K562 (cell line): ENCODE measurements around the gene IFT172. TPM values are rescaled to one million over a fixed set of nuclear protein-coding genes. Genes with fewer than 3 reads are reported as not detected.

Experiments used
- ATAC-seq: fragments of 200-7000 bp; cut with Tn5 transposase; 3 replicates; pipeline ENCODE4 v1.9.1; 2020; ENCODE audit warnings: moderate library complexity
- BruUV-seq: library from RNA; stranded (reverse); fragments of 400-500 nt; replicated peaks from 2 replicates; lab custom pipeline; 2021; lab: Mats Ljungman, UMichigan
- CTCF ChIA-PET: fragments of 300-600 bp; formaldehyde crosslinking; extraction: SDS; loops from one replicate; lab custom pipeline; 2021; ENCODE audit warnings: low intra/inter-chr PET ratio; lab: Yijun Ruan, JAX
- POLR2A ChIA-PET: fragments of 300-600, 350-650 bp; sonication (Branson Sonifier 250); formaldehyde crosslinking; extraction: SDS; loops from one replicate; lab custom pipeline; 2021; ENCODE audit warnings: antibody characterized with exemption, inconsistent platforms; lab: Yijun Ruan, JAX
- DNase-seq, 4 experiments: peaks; one replicate each; pipeline versions ENCODE4 v3.0.0 to v3.0.0-alpha.2; 2011 to 2018; ENCODE audit warnings: low spot score in 3 of 4, mixed read lengths in 3 of 4; ENCODE audit errors: extremely low read depth in 1 of 4
- FAIRE-seq: peaks from 2 replicates; lab custom pipeline; 2011; peaks lifted over from hg19 to GRCh38; lab: Jason Lieb, UNC
- H2AFZ ChIP-seq: 2 replicates; pipeline ENCODE4 v1.6.0; 2011; ENCODE audit warnings: low read depth, low read length, control low read depth, inconsistent platforms
- H3K27ac ChIP-seq: fragments of 200-600 bp; 3 replicates; pipeline ENCODE4 v1.8.0; 2011; ENCODE audit warnings: low read depth, mild to moderate bottlenecking, control low read depth, inconsistent platforms, low read length, moderate library complexity, mixed read lengths; ENCODE audit errors: extremely low read depth
- H3K27me3 ChIP-seq, 2 experiments: fragments of 300-600 bp in 1 of 2; 2 replicates in 1 of 2; 3 replicates in 1 of 2; pipeline versions ENCODE4 v1.6.0 to v1.8.0; 2011; ENCODE audit warnings: inconsistent platforms in 2 of 2, low read length in 2 of 2, mild to moderate bottlenecking in 1 of 2, mixed read lengths in 1 of 2, moderate library complexity in 1 of 2; ENCODE audit not compliant: control insufficient read depth in 2 of 2, insufficient read depth in 2 of 2
- H3K36me3 ChIP-seq: fragments of 300-600 bp; 3 replicates; pipeline ENCODE4 v1.8.0; 2011; ENCODE audit warnings: mild to moderate bottlenecking, low read length, inconsistent platforms; ENCODE audit not compliant: control insufficient read depth, insufficient read depth
- H3K4me1 ChIP-seq, 2 experiments: fragments of 200-600 bp in 1 of 2; replicated peaks in 1 of 2; 2 replicates in 1 of 2; 3 replicates in 1 of 2; pipeline versions ENCODE4 v1.5.1 to v1.8.0; 2011; ENCODE audit warnings: inconsistent platforms in 2 of 2, low read length in 2 of 2, mild to moderate bottlenecking in 1 of 2, mixed read lengths in 1 of 2, moderate library complexity in 1 of 2; ENCODE audit not compliant: control insufficient read depth in 2 of 2, insufficient read depth in 2 of 2
- H3K4me2 ChIP-seq: 2 replicates; pipeline ENCODE4 v1.6.1; 2011; ENCODE audit warnings: low read length, control low read depth, inconsistent platforms, mixed read lengths; ENCODE audit not compliant: insufficient read depth
- H3K4me3 ChIP-seq: fragments of 200-600 bp; sonication (generic), shearing (Covaris generic); 2 replicates; pipeline ENCODE4 v1.5.1; 2016; ENCODE audit warnings: control low read depth, inconsistent platforms
- H3K79me2 ChIP-seq: fragments of 200-600 bp; 3 replicates; pipeline ENCODE4 v1.8.0; 2011; ENCODE audit warnings: low read length, inconsistent platforms; ENCODE audit not compliant: control insufficient read depth, insufficient read depth
- H3K9ac ChIP-seq, 2 experiments: 2 replicates each; pipeline versions ENCODE4 v1.6.0 to v1.6.1; 2011; ENCODE audit warnings: low read depth in 2 of 2, low read length in 2 of 2, control low read depth in 1 of 2, inconsistent platforms in 1 of 2, mild to moderate bottlenecking in 1 of 2, mixed read lengths in 1 of 2; ENCODE audit not compliant: insufficient read depth in 1 of 2
- H3K9me1 ChIP-seq: one replicate; pipeline ENCODE4 v1.6.0; 2011; ENCODE audit warnings: inconsistent platforms, mild to moderate bottlenecking, low read length, moderate library complexity; ENCODE audit not compliant: control insufficient read depth, insufficient read depth
- H3K9me3 ChIP-seq: replicated peaks from 2 replicates; pipeline ENCODE4 v1.5.1; 2011; ENCODE audit warnings: low read depth, low read length, inconsistent platforms; ENCODE audit not compliant: control insufficient read depth, insufficient read depth
- H4K20me1 ChIP-seq: replicated peaks from 2 replicates; pipeline ENCODE4 v1.6.1; 2011; ENCODE audit warnings: low read length, inconsistent platforms, mixed read lengths; ENCODE audit not compliant: control insufficient read depth, insufficient read depth
- CEBPG ChIP-seq, 3 experiments: fragments of 200-800 bp in 1 of 3; sonication (Bioruptor generic) in 1 of 3; sonication (generic) in 1 of 3; formaldehyde crosslinking in 1 of 3; IDR thresholded peaks in 2 of 3; conservative IDR thresholded peaks in 1 of 3; 2 replicates each; pipeline versions ENCODE4 v1.6.1 to v1.8.0; 2016 to 2022; ENCODE audit warnings: missing compliant biosample characterization in 2 of 3, missing genetic modification characterization in 2 of 3, mild to moderate bottlenecking in 1 of 3, missing genetic modification reagents in 1 of 3
- FOXK1 ChIP-seq: sonication (generic); formaldehyde crosslinking; IDR thresholded peaks from 2 replicates; pipeline ENCODE4 v1.8.0; 2022; ENCODE audit warnings: missing genetic modification reagents, mild to moderate bottlenecking, borderline replicate concordance
- KAT8 ChIP-seq: fragments of 450-650 bp; IDR thresholded peaks from 2 replicates; pipeline ENCODE4 v1.6.1; 2016; ENCODE audit warnings: low read depth, mild to moderate bottlenecking
- NCOR1 ChIP-seq: fragments of 450-650 bp; IDR thresholded peaks from 2 replicates; pipeline ENCODE4 v1.6.1; 2016; ENCODE audit warnings: mild to moderate bottlenecking, moderate library complexity
- NR4A1 ChIP-seq, 2 experiments: fragments of 250-450 bp in 1 of 2; fragments of 450-650 bp in 1 of 2; sonication (Bioruptor Pico) in 1 of 2; IDR thresholded peaks; 2 replicates each; pipeline versions ENCODE4 v1.4.0 to v1.6.1; 2016 to 2020; ENCODE audit warnings: mild to moderate bottlenecking in 2 of 2, missing compliant biosample characterization in 1 of 2, missing genetic modification characterization in 1 of 2, moderate library complexity in 1 of 2
- RBM17 ChIP-seq: fragments of 200-400 bp; formaldehyde crosslinking; IDR thresholded peaks from 2 replicates; pipeline ENCODE4 v1.6.1; 2017; ENCODE audit warnings: low read depth, mild to moderate bottlenecking, low read length, borderline replicate concordance
- TRIM24 ChIP-seq, 2 experiments: fragments of 450-650 bp; IDR thresholded peaks; 2 replicates each; pipeline ENCODE4 v1.6.1; 2016
- WGBS: fragments of 100-300 bp; shearing (Covaris generic); methylation state at CpG from one replicate; pipeline ENCODE4 v1.1.6; 2016; ENCODE audit warnings: low coverage, mixed read lengths; ENCODE audit not compliant: insufficient coverage; ENCODE audit errors: missing lambda C conversion rate; 5-methylcytosine and 5-hydroxymethylcytosine counted together
- in situ Hi-C: fragments of 300-500 bp; cut with MboI; formaldehyde crosslinking; loops from 4 replicates; pipeline ENCODE4 v1.15.0; 2018; ENCODE audit warnings: inconsistent platforms, mixed read lengths
- intact Hi-C: fragments of 100-400 bp; cut with micrococcal nuclease; formaldehyde crosslinking; loops from 2 replicates; pipeline ENCODE4 v1.14.2; 2022
- polyA plus RNA-seq, 8 experiments: library from polyadenylated mRNA; depleted of rRNA in 4 of 8; stranded (reverse) in 5 of 8; unstranded in 3 of 8; fragments of >200 nt; fragmentation: Nextera tagmentation in 2 of 8; fragmentation: Illumina TruSeq in 1 of 8; extraction: Ambion mirVana in 2 of 8; extraction: Trizol in 1 of 8; gene quantifications; 2 replicates each; pipeline versions ENCODE4 v1.2.1 to v1.2.3, GENCODE V29; 2011 to 2014; ENCODE audit warnings: inconsistent platforms in 1 of 8, missing spikeins in 1 of 8
- total RNA-seq, 7 experiments: library from RNA; depleted of rRNA in 6 of 7; stranded (reverse); fragments of >200 nt in 6 of 7; fragmentation: Illumina TruSeq in 2 of 7; extraction: Trizol in 2 of 7; gene quantifications; 2 replicates each; pipeline versions ENCODE4 v1.2.1 to v1.2.3, GENCODE V29; 2011 to 2021; ENCODE audit warnings: low replicate concordance in 1 of 7
- TF ChIP-seq, protein P1 (sequence below), 2 experiments: fragments of 150-350 bp in 1 of 2; IDR thresholded peaks; 2 replicates each; pipeline ENCODE4 v1.6.1; 2012 to 2016; ENCODE audit warnings: low read depth in 2 of 2, low read length in 2 of 2, mild to moderate bottlenecking in 1 of 2, moderate library complexity in 1 of 2
- TF ChIP-seq, protein P2 (sequence below): fragments of 250-450 bp; sonication (Bioruptor Pico); IDR thresholded peaks from 2 replicates; pipeline ENCODE4 v1.4.0; 2020; ENCODE audit warnings: mild to moderate bottlenecking
- TF ChIP-seq, protein P3 (sequence below): fragments of 450-650 bp; IDR thresholded peaks from 2 replicates; pipeline ENCODE4 v1.6.1; 2017; ENCODE audit warnings: mild to moderate bottlenecking, moderate library complexity

Gene IFT172
- total and polyA plus RNA-seq, 9 of the 15 experiments (the other 6 are each of a cell fraction or from before 2014, with no cell fraction given) = 5.6 to 19.1 (median 13.5) TPM

DNA sequence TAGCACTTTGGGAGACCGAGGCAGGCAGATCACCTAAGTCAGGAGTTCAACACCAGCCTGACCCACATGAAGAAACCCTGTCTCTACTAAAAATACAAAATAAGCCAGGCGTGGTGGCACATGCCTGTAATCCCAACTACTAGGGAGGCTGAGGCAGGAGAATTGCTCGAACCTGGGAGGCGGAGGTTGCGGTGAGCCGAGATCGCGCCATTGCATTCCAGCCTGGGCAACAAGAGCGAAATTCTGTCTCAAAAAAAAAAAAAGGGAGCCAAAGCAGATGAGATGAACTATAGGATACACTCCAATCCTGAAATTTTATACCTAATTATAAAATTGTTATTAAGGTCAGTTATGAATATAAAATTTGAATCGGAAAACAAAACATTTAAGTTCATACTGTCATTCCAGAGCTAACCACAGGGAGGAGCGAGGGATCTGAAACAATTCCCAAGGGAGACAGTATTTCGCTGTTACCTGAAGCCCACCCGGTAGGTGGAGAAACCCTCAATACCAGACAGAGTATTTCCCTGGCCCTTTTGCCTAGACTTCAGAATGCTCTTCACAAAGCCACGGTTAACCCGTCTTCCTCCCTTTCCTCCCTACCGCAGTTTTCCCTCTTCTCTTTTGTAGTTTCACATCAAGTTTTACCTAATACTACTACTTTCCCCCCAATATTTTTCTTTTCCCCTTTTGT lies 81.6 kb downstream of the IFT172 start:
- intact Hi-C loops = loop anchor here (1.0 to 5.0 kb wide), 3 partner anchors 21 to 275 kb away; partner anchors contain the start of gene ZNF512
- CTCF ChIA-PET = interaction anchor here (0.8 to 3.0 kb wide), 4 partner anchors 20 to 276 kb away, joined by 3 to 35 read pairs (median 4); partner anchors contain the start of gene NRBP1
- no peak for TF ChIP-seq TRIM24 (IDR thresholded peaks at IDR 0.05)
- no peak for TF ChIP-seq RBM17
- TF ChIP-seq CEBPG (CRISPR knock-in tag; IDR thresholded peaks at IDR 0.05) = no peak
- TF ChIP-seq CEBPG (tag; conservative IDR thresholded peaks at IDR 0.05 in 1 of 2, IDR thresholded peaks at IDR 0.05 in 1 of 2) = no peak
- 0 out of 2 replicates have a peak, but pooled peaks have one; percentile 40 for TF ChIP-seq FOXK1 (CRISPR knock-in tag)
- TF ChIP-seq, protein P1, sequence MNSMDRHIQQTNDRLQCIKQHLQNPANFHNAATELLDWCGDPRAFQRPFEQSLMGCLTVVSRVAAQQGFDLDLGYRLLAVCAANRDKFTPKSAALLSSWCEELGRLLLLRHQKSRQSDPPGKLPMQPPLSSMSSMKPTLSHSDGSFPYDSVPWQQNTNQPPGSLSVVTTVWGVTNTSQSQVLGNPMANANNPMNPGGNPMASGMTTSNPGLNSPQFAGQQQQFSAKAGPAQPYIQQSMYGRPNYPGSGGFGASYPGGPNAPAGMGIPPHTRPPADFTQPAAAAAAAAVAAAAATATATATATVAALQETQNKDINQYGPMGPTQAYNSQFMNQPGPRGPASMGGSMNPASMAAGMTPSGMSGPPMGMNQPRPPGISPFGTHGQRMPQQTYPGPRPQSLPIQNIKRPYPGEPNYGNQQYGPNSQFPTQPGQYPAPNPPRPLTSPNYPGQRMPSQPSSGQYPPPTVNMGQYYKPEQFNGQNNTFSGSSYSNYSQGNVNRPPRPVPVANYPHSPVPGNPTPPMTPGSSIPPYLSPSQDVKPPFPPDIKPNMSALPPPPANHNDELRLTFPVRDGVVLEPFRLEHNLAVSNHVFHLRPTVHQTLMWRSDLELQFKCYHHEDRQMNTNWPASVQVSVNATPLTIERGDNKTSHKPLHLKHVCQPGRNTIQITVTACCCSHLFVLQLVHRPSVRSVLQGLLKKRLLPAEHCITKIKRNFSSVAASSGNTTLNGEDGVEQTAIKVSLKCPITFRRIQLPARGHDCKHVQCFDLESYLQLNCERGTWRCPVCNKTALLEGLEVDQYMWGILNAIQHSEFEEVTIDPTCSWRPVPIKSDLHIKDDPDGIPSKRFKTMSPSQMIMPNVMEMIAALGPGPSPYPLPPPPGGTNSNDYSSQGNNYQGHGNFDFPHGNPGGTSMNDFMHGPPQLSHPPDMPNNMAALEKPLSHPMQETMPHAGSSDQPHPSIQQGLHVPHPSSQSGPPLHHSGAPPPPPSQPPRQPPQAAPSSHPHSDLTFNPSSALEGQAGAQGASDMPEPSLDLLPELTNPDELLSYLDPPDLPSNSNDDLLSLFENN (IDR thresholded peaks at IDR 0.05; ENCODE audit: low read depth in 2 of 2, low read length in 2 of 2) = no peak
- TF ChIP-seq, protein P2, sequence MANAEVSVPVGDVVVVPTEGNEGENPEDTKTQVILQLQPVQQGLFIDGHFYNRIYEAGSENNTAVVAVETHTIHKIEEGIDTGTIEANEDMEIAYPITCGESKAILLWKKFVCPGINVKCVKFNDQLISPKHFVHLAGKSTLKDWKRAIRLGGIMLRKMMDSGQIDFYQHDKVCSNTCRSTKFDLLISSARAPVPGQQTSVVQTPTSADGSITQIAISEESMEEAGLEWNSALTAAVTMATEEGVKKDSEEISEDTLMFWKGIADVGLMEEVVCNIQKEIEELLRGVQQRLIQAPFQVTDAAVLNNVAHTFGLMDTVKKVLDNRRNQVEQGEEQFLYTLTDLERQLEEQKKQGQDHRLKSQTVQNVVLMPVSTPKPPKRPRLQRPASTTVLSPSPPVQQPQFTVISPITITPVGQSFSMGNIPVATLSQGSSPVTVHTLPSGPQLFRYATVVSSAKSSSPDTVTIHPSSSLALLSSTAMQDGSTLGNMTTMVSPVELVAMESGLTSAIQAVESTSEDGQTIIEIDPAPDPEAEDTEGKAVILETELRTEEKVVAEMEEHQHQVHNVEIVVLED (CRISPR knock-in tag) = no peak
- TF ChIP-seq NCOR1 = no peak
- TF ChIP-seq, protein P3, sequence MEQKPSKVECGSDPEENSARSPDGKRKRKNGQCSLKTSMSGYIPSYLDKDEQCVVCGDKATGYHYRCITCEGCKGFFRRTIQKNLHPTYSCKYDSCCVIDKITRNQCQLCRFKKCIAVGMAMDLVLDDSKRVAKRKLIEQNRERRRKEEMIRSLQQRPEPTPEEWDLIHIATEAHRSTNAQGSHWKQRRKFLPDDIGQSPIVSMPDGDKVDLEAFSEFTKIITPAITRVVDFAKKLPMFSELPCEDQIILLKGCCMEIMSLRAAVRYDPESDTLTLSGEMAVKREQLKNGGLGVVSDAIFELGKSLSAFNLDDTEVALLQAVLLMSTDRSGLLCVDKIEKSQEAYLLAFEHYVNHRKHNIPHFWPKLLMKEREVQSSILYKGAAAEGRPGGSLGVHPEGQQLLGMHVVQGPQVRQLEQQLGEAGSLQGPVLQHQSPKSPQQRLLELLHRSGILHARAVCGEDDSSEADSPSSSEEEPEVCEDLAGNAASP = no peak
- TF ChIP-seq NR4A1 (CRISPR knock-in tag; IDR thresholded peaks at IDR 0.05) = no peak
- no peak for TF ChIP-seq NR4A1 (tag; IDR thresholded peaks at IDR 0.05)
- TF ChIP-seq KAT8 = no peak

More for the DNA sequence above, 81.6 kb downstream of the IFT172 start:
- Histone ChIP-seq H3K9me3 (no peaks in the 10 kb centered on the region), H3K9me1 (no peaks in the 10 kb centered on the region), H4K20me1 (no peaks in the 10 kb centered on the region), H3K36me3 (peaks cover 38% of the 10 kb centered on the region; the same call in 2 of the 3 replicates), H3K4me3 (peak overlapping the region; percentile 99), H3K4me1 (peaks cover 6 to 23% of the 10 kb centered on the region in 2 experiments; a peak in 4 of 5 replicates), H3K79me2 (peaks cover 64% of the 10 kb centered on the region), H2AFZ (no peak overlapping the region), H3K4me2 (peak overlapping the region; percentile 88), H3K27ac (peak overlapping the region; percentile 93; the same call in 2 of the 3 replicates), H3K9ac (peak overlapping the region; percentile 88 to 90), H3K27me3 (no peaks in the 10 kb centered on the region)
- peak; percentile 46 to 73 (median 52) for DNase-seq
- no TSS peak for BruUV-seq
- POLR2A ChIA-PET = interaction anchor here (0.7 to 5.0 kb wide), 4 partner anchors 13 to 58 kb away, joined by 3 to 46 read pairs (median 3); partner anchors contain the start of gene NRBP1
- 28% methylated on average over 12 of the region's 16 CpGs for WGBS
- ATAC-seq = peak; percentile 36
- in situ Hi-C loops = no loop called here
- FAIRE-seq = peak; percentile 76
